ENCODE data around the gene VSIR. TPM values are rescaled to one million over a fixed set of nuclear protein-coding genes. Genes with fewer than 3 reads are reported as not detected.

Gene VSIR
- total RNA-seq, 1 experiment from 2014 or later = 57.7 TPM

- no peaks in the 10 kb centered on the region for H3K79me2 ChIP-seq (ENCODE audit: low read depth)
- H3K9me2 ChIP-seq (ENCODE audit: insufficient read depth) = no peaks in the 10 kb centered on the region
- TF ChIP-seq, protein P1, sequence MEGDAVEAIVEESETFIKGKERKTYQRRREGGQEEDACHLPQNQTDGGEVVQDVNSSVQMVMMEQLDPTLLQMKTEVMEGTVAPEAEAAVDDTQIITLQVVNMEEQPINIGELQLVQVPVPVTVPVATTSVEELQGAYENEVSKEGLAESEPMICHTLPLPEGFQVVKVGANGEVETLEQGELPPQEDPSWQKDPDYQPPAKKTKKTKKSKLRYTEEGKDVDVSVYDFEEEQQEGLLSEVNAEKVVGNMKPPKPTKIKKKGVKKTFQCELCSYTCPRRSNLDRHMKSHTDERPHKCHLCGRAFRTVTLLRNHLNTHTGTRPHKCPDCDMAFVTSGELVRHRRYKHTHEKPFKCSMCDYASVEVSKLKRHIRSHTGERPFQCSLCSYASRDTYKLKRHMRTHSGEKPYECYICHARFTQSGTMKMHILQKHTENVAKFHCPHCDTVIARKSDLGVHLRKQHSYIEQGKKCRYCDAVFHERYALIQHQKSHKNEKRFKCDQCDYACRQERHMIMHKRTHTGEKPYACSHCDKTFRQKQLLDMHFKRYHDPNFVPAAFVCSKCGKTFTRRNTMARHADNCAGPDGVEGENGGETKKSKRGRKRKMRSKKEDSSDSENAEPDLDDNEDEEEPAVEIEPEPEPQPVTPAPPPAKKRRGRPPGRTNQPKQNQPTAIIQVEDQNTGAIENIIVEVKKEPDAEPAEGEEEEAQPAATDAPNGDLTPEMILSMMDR (conservative IDR thresholded peaks at IDR 0.05) = no peak
- TF ChIP-seq EZH2 (IDR thresholded peaks at IDR 0.05; ENCODE audit: low read depth) = no peak
- peak in 1 of 2 experiments; percentile 25 for DNase-seq
- no peaks in the 10 kb centered on the region for H3K36me3 ChIP-seq (ENCODE audit: low read depth)
- no TSS peak for BruUV-seq (replicated peaks)
- no peak overlapping the region for H3K4me2 ChIP-seq
- no peaks in the 10 kb centered on the region for H3K9me3 ChIP-seq (ENCODE audit: insufficient read depth, low read depth)
- no peaks in the 10 kb centered on the region for H3K4me1 ChIP-seq (replicated peaks; ENCODE audit: insufficient read depth)
- POLR2A ChIA-PET (ENCODE audit: unreplicated experiment) = no interaction called here
- no peaks in the 10 kb centered on the region; the same call in 1 of the 2 replicates for H3F3A ChIP-seq (ENCODE audit: insufficient read depth, low read depth)
- CTCF ChIA-PET = no interaction called here
- H4K20me1 ChIP-seq (ENCODE audit: insufficient read depth) = no peaks in the 10 kb centered on the region
- intact Hi-C loops (cut with micrococcal nuclease; ENCODE audit: unreplicated experiment) = loop anchor here (5.0 kb wide), 3 partner anchors 98 to 498 kb away; partner anchors contain the start of gene CDH23
- H3K27ac ChIP-seq = no peak overlapping the region
- H3K27me3 ChIP-seq (ENCODE audit: insufficient read depth, low read depth) = no peaks in the 10 kb centered on the region
- H2AFZ ChIP-seq = no peak overlapping the region
- no peak overlapping the region for H3K4me3 ChIP-seq
Measured at GRCh38 chr10:71810048-71810750, 36.9 kb upstream of the VSIR start.

- Histone ChIP-seq H3K79me2 (ENCODE audit: low read depth) (no peaks in the 10 kb centered on the region), H2AFZ (no peak overlapping the region), H3K27me3 (ENCODE audit: insufficient read depth, low read depth) (no peaks in the 10 kb centered on the region), H3K36me3 (ENCODE audit: low read depth) (no peaks in the 10 kb centered on the region), H3K9me3 (ENCODE audit: insufficient read depth, low read depth) (no peaks in the 10 kb centered on the region), H3F3A (ENCODE audit: insufficient read depth, low read depth) (no peaks in the 10 kb centered on the region; the same call in 1 of the 2 replicates), H3K4me3 (no peak overlapping the region), H3K4me2 (no peak overlapping the region), H3K27ac (no peak overlapping the region), H4K20me1 (ENCODE audit: insufficient read depth) (no peaks in the 10 kb centered on the region), H3K4me1 (replicated peaks; ENCODE audit: insufficient read depth) (no peaks in the 10 kb centered on the region), H3K9me2 (ENCODE audit: insufficient read depth) (no peaks in the 10 kb centered on the region)
- TF ChIP-seq EZH2 (IDR thresholded peaks at IDR 0.05; ENCODE audit: low read depth) = no peak
- TF ChIP-seq, protein P1 (conservative IDR thresholded peaks at IDR 0.05) = no peak
- ChIA-PET POLR2A (ENCODE audit: unreplicated experiment) (no interaction called here), CTCF (no interaction called here)
- intact Hi-C loops (cut with micrococcal nuclease; ENCODE audit: unreplicated experiment) = loop anchor here (5.0 kb wide), 3 partner anchors 97 to 497 kb away; partner anchors contain the start of gene CDH23
- no TSS peak for BruUV-seq (replicated peaks)
- DNase-seq = peak in 1 of 2 experiments; percentile 9
Measured at GRCh38 chr10:71809628-71810027, 36.3 kb upstream of the VSIR start.

DNA sequence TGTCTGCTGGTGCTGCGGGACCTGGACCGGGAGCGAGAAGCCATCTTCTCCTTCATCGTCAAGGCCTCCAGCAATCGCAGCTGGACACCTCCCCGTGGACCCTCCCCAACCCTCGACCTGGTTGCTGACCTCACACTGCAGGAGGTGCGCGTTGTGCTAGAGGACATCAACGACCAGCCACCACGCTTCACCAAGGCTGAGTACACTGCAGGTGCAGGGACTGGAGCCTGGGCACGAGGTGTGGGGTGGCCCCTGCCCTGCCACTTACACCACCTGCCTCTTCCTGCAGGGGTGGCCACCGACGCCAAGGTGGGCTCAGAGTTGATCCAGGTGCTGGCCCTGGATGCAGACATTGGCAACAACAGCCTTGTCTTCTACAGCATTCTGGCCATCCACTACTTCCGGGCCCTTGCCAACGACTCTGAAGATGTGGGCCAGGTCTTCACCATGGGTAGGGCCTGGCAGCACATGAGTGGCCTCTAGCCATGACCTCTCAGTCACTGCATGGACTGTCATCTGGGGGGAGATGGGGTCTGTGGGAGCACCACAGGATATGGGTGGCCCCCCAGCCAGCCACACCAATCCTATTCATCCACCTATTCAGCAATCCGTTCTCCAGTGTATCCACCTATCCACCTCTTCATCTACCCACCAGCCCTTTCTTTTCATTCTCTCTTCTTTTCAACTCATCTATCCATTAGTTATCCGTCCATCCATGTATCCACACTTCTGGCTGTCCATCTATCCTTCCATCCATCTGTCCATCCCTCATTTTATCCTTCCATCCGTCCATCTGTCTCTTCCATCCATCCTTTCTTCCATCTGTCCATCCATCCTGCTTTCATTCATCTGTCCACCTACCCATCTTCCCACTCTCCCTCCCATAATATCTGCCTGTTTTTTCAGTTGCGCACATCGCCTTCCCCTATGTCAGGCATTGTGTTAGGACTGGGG lies 34.5 kb upstream of the VSIR start:
- Histone ChIP-seq H4K20me1 (ENCODE audit: insufficient read depth) (no peaks in the 10 kb centered on the region), H2AFZ (no peak overlapping the region), H3F3A (ENCODE audit: insufficient read depth, low read depth) (no peaks in the 10 kb centered on the region; the same call in 1 of the 2 replicates), H3K36me3 (ENCODE audit: low read depth) (no peaks in the 10 kb centered on the region), H3K27ac (no peak overlapping the region), H3K79me2 (ENCODE audit: low read depth) (no peaks in the 10 kb centered on the region), H3K4me1 (replicated peaks; ENCODE audit: insufficient read depth) (no peaks in the 10 kb centered on the region), H3K4me3 (no peak overlapping the region), H3K9me3 (ENCODE audit: insufficient read depth, low read depth) (no peaks in the 10 kb centered on the region), H3K4me2 (no peak overlapping the region), H3K9me2 (ENCODE audit: insufficient read depth) (no peaks in the 10 kb centered on the region), H3K27me3 (ENCODE audit: insufficient read depth, low read depth) (no peaks in the 10 kb centered on the region)
- intact Hi-C loops (cut with micrococcal nuclease; ENCODE audit: unreplicated experiment) = no loop called here
- TF ChIP-seq EZH2 (IDR thresholded peaks at IDR 0.05; ENCODE audit: low read depth) = no peak
- TF ChIP-seq, protein P1 (conservative IDR thresholded peaks at IDR 0.05) = no peak
- ChIA-PET CTCF (no interaction called here), POLR2A (ENCODE audit: unreplicated experiment) (no interaction called here)
- DNase-seq = no peak
- BruUV-seq (replicated peaks) = no TSS peak

Measured in PC-9 (cell line).